ENCODE data around the gene BLOC1S4.

BLOC1S4 gene

GRCh38 chr4:6764976-6765620 is 49.1 kb downstream of the BLOC1S4 start:
- DNase-seq (ENCODE audit: low read depth in 2 of 2) = no peak

- no peak for DNase-seq (ENCODE audit: low read depth in 2 of 2)
These were observed 49.7 kb downstream of the BLOC1S4 start for GRCh38 chr4:6765703-6766102.
